Glomerular endothelial cell (primary cell): ENCODE data around the gene LIFR. TPM values are rescaled to one million over a fixed set of nuclear protein-coding genes. Genes with fewer than 3 reads are reported as not detected.

Experiments
- DNase-seq: peaks from one replicate; pipeline ENCODE4 v3.0.0-alpha.2; 2011; ENCODE audit warnings: low read depth, low spot score; ENCODE audit errors: extremely low read depth
- total RNA-seq: library from RNA; depleted of rRNA; stranded (reverse); fragments of >200 nt; gene quantifications from 2 replicates; pipeline ENCODE4 v1.2.3, GENCODE V29; 2015

The LIFR gene
- total RNA-seq, 1 donor from 2014 or later, result 28.8 TPM

DNA sequence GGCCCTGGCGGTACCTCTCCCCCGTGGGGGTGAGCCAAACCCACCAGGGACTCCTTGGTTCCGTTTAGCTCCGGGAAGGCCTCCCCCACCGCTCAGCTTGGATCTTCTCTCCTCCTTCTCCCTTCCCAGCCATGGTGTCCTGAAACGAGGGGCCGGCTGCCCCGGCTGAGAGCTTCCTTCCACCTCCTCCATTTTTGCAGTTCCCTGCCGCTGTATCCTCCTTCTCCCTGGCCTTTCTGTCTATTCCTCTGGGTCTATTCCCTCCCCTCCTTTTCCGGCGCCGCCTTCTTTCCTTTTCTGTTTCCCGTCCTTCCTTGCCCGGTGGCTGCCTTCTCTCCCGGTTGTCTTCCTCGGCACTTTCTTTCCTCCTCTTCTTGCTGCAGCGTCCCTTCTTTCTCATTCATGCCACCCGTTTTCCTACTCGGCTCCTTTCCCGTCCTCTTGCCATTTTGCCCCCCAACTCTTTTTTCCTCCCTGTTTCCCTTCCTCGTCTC lies 110.4 kb downstream of the LIFR start:
- DNase-seq, result no peak

GRCh38 chr5:38445374-38446028 lies 110.9 kb downstream of the LIFR start:
- DNase-seq, result no peak

DNA sequence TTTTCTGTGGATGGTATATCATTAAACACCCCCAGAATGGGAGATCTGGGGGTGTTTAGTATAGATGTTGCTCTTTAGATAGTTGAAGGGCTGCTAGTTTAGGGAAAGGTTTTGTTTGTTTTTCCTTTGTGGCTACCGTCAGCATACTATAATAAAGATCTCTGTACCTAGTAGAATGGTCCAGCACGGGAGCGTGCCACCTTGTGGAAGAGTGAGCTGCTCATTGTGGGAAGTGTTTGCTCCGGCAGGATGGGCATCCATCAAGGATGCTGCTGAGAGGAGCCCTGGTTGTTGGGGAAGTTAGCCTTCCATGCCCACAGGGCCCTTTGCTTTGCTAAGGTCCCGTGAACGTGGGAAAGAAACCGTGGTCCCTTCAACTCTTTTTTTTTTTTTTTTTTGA lies 113.1 kb downstream of the LIFR start:
- no peak for DNase-seq

- DNase-seq, result no peak
These were observed 114.2 kb downstream of the LIFR start for GRCh38 chr5:38442247-38442573.

DNA sequence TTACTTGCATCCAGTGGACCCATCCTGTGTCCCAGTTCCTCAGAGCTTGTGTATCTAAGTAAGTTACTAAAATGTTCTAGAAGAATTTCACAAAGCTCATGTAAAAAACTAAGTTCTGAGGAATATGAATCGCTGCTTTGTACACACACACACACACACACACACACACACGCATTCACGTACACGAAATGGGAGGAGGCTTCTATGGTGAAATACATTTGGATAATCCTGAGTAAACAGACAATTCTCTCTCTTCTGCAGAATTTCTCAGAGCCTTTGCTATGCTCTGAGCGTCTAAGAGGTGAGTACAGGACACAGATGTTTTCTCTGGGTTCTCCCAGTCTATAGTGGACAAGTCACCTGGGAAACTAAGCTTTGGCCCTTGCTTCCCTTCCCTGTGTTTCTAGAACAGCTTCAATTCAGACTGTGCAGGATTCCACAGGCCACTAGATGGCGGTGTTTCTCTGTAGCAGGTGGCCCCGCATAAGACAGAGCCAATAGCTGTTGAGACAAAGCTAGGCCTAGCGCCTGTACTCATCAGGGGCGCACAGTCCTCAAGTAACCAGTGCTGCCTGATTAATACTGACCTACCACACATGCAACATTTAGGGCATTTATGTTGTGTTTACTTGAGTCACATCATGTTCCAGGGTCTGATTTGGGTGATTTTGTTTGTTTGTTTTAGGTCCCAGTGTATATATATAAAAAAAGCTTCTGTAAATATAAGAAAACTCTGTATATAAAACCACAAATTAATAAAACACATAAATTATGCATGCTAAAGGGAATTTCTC lies 114.8 kb downstream of the LIFR start:
- no peak for DNase-seq

DNA sequence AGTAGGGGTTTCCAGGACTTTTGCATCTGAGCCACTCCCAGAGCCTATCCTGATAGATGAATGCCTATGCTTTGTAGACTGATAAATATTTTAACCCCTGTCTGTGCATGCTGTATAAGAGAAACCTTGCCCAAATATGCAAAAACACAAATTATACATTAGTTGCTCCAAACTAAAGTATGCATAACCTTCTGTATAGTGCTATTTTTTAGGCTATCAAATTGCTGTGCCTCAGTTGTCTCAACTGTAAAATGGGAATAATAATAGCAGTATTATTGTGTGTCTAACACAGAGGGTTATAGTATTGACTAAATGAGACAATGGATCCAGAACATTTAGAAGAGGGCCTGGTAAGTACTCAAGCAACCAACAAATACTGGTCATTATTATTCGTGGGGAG lies 117.7 kb downstream of the LIFR start:
- no peak for DNase-seq

GRCh38 chr5:38434966-38435705 lies 121.3 kb downstream of the LIFR start:
- no peak for DNase-seq

DNA sequence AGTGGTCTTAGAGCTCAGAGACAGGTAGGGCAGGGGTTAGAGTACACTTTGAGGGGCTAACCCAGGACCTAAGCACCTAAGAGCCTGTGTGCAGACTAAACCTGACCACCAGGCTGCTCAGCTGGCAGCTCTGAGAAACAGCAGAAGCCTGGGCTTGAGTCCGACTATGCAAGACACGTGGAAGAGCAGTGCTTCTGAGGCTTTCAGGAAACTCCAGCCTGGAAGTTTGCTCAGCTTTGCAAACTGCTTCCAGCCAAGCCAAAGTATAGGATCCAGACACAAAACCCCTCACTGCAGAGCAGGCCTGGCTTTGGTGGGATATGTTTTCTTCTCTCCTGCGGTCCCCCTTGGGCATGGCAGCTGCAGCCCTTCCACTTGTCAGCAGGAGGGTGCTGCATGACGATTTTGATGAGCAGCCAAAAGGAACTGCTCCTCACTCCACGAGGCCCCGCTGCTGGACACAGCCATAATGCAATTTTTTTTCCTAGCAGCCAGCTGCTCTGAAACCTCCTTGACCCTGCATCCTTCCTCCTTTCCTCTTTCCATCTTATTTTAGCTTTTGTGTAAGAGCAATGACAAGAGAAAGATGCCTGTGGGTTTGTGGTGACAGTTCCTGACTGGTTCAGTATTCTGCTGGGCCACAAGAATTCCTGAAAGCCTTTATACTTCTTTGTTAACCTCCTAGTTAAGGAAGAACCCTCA lies 123.1 kb downstream of the LIFR start:
- DNase-seq, result no peak

DNA sequence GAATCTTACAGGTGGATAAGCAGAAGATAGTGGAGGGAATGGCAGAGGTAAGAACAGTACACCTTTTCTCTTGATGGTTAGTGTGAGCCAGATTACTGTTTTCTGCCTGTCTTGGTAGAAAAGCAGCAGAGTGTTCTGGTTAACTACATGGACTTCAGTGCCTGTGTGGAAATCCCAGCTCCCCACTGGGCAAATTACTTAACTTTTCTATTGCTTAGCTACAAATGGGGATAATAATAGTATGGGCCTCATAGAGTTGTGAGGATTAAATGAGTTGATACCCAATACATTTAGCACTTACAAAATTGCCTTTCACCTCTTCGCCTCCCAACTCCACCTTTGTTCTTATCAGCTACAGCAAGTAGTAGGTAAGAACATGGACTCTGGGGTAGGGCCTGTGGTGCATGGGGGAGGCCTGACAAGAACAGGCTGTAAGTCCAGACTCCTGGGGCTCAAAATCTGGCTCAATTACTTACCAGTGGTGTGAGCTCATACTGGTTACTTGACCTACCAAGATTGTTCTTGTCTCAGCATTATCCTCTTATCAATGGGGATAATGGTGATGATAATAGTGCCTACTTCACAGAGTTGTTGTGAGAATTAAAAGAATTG lies 125.1 kb downstream of the LIFR start:
- DNase-seq, result no peak

- no peak for DNase-seq
These were observed 129.2 kb downstream of the LIFR start for GRCh38 chr5:38426986-38427950.

GRCh38 chr5:38426490-38426889 lies 130.0 kb downstream of the LIFR start:
- DNase-seq, result no peak
